Subcutaneous adipose tissue (tissue), 4 donors: Measurements from ENCODE around the gene C16orf78. TPM values are rescaled to one million over a fixed set of nuclear protein-coding genes. Genes with fewer than 3 reads are reported as not detected.

Source experiments
- CTCF ChIP-seq: fragments of 450-650 bp; IDR thresholded peaks from one replicate; pipeline ENCODE4 v1.5.1; 2016; ENCODE audit warnings: low read depth, mild to moderate bottlenecking, control low read depth, antibody characterized with exemption, moderate library complexity
- total RNA-seq, 4 donors: library from RNA; depleted of rRNA; stranded (reverse); fragments of >200 nt; gene quantifications; one replicate each; pipeline ENCODE4 v1.1.0, GENCODE V29; 2016

Gene C16orf78
- total RNA-seq, 4 donors from 2014 or later, result not detected

GRCh38 chr16:49442805-49443204 lies 69.2 kb downstream of the C16orf78 start:
- no peak for TF ChIP-seq CTCF

GRCh38 chr16:49443576-49443975 lies 70.0 kb downstream of the C16orf78 start:
- no peak for TF ChIP-seq CTCF

- TF ChIP-seq CTCF, result no peak
These were observed 73.2 kb downstream of the C16orf78 start for GRCh38 chr16:49446805-49447204.

Other genes starting within 250 kb of the C16orf78 start
- gene CBLN1, start 92.0 kb upstream of the C16orf78 start, total RNA-seq, result 1 to 10 TPM; 1.0 to 4.1 (median 2.5) TPM